H1 (cell line): ENCODE results near the gene SIRT6. TPM values are rescaled to one million over a fixed set of nuclear protein-coding genes. Genes with fewer than 3 reads are reported as not detected.

Source experiments
- BRCA1 ChIP-seq: IDR thresholded peaks from 2 replicates; pipeline ENCODE4 v1.6.1; 2012; ENCODE audit warnings: low read depth, low read length, improper control_type of control experiment
- EGR1 ChIP-seq: IDR thresholded peaks from 2 replicates; pipeline ENCODE4 v1.6.1; 2011; ENCODE audit warnings: low read depth, low read length, borderline replicate concordance
- GTF2F1 ChIP-seq: IDR thresholded peaks from 2 replicates; pipeline ENCODE4 v1.6.1; 2012; ENCODE audit warnings: low read depth, low read length, improper control_type of control experiment, borderline replicate concordance
- HDAC6 ChIP-seq: IDR thresholded peaks from one replicate; pipeline ENCODE4 v1.7.1; 2012; ENCODE audit warnings: low read depth, mild to moderate bottlenecking, inconsistent platforms, low read length, moderate library complexity
- RBBP5 ChIP-seq: IDR thresholded peaks from 2 replicates; pipeline ENCODE4 v1.7.1; 2012; ENCODE audit warnings: low read depth, mild to moderate bottlenecking, inconsistent platforms, low read length, moderate library complexity, borderline replicate concordance
- RXRA ChIP-seq: IDR thresholded peaks from 2 replicates; pipeline ENCODE4 v1.6.1; 2011; ENCODE audit warnings: low read depth, mild to moderate bottlenecking, low read length, moderate library complexity; ENCODE audit not compliant: insufficient read depth
- SIX5 ChIP-seq: IDR thresholded peaks from 2 replicates; pipeline ENCODE4 v1.6.1; 2011; ENCODE audit warnings: mild to moderate bottlenecking, low read depth, low read length
- SP4 ChIP-seq: IDR thresholded peaks from 2 replicates; pipeline ENCODE4 v1.6.1; 2012; ENCODE audit warnings: low read length, inconsistent platforms
- TAF7 ChIP-seq: optimal IDR thresholded peaks from 2 replicates; pipeline ENCODE3; 2011; ENCODE audit warnings: low read depth, mild to moderate bottlenecking, inconsistent platforms, low read length, moderate library complexity, borderline replicate concordance
- polyA plus RNA-seq, 7 experiments: library from polyadenylated mRNA; depleted of rRNA in 3 of 7; stranded (reverse) in 5 of 7; unstranded in 2 of 7; fragments of >200 nt in 5 of 7; fragments of 200-250 nt in 2 of 7; gene quantifications; 1 replicate in 5 of 7; 2 replicates in 1 of 7; 4 replicates in 1 of 7; pipeline versions ENCODE4 v1.2.1 to v1.2.3, GENCODE V29; 2011 to 2013; ENCODE audit warnings: missing spikeins in 2 of 7, mixed read lengths in 2 of 7
- total RNA-seq: library from RNA; stranded (reverse); fragmentation: NEBNext Ultra II Directional; extraction: Animal tissue kit (Norgen Biotek cat#: 25700); gene quantifications from 2 replicates; pipeline ENCODE4 v1.2.1, GENCODE V29; 2021
- TF ChIP-seq, protein P1 (sequence below): fragments of 300-600 bp; sonication (generic); IDR thresholded peaks from 2 replicates; pipeline ENCODE4 v1.7.1; 2012; ENCODE audit warnings: low read length, moderate library complexity, mild to moderate bottlenecking, inconsistent platforms; ENCODE audit not compliant: insufficient replicate concordance

Gene SIRT6
- total and polyA plus RNA-seq, 2 of the 8 experiments (the other 6 are each of a cell fraction or from before 2014, with no cell fraction given), result 25.2 to 27.0 TPM

DNA sequence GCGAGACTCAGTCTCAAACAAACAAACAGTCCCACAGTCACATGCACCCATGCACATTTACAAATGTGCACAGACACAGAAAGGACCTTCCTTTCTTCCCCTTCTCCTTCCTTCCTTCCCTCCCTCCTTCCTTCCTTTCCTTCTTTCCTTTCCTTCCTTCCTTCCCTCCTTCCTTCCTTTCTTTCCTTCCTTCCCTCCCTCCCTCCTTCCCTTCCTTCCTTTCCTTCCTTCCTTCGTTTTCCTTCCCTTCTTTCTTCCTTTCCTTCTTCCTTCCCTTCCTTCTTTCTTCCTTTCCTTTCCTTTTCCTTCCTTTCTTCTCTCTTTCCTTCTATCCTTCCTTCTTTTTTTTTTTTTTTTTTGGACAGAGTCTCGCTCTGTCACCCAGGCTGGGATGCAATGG, 30.8 kb upstream of the SIRT6 start (continued):
- TF ChIP-seq, protein P1, sequence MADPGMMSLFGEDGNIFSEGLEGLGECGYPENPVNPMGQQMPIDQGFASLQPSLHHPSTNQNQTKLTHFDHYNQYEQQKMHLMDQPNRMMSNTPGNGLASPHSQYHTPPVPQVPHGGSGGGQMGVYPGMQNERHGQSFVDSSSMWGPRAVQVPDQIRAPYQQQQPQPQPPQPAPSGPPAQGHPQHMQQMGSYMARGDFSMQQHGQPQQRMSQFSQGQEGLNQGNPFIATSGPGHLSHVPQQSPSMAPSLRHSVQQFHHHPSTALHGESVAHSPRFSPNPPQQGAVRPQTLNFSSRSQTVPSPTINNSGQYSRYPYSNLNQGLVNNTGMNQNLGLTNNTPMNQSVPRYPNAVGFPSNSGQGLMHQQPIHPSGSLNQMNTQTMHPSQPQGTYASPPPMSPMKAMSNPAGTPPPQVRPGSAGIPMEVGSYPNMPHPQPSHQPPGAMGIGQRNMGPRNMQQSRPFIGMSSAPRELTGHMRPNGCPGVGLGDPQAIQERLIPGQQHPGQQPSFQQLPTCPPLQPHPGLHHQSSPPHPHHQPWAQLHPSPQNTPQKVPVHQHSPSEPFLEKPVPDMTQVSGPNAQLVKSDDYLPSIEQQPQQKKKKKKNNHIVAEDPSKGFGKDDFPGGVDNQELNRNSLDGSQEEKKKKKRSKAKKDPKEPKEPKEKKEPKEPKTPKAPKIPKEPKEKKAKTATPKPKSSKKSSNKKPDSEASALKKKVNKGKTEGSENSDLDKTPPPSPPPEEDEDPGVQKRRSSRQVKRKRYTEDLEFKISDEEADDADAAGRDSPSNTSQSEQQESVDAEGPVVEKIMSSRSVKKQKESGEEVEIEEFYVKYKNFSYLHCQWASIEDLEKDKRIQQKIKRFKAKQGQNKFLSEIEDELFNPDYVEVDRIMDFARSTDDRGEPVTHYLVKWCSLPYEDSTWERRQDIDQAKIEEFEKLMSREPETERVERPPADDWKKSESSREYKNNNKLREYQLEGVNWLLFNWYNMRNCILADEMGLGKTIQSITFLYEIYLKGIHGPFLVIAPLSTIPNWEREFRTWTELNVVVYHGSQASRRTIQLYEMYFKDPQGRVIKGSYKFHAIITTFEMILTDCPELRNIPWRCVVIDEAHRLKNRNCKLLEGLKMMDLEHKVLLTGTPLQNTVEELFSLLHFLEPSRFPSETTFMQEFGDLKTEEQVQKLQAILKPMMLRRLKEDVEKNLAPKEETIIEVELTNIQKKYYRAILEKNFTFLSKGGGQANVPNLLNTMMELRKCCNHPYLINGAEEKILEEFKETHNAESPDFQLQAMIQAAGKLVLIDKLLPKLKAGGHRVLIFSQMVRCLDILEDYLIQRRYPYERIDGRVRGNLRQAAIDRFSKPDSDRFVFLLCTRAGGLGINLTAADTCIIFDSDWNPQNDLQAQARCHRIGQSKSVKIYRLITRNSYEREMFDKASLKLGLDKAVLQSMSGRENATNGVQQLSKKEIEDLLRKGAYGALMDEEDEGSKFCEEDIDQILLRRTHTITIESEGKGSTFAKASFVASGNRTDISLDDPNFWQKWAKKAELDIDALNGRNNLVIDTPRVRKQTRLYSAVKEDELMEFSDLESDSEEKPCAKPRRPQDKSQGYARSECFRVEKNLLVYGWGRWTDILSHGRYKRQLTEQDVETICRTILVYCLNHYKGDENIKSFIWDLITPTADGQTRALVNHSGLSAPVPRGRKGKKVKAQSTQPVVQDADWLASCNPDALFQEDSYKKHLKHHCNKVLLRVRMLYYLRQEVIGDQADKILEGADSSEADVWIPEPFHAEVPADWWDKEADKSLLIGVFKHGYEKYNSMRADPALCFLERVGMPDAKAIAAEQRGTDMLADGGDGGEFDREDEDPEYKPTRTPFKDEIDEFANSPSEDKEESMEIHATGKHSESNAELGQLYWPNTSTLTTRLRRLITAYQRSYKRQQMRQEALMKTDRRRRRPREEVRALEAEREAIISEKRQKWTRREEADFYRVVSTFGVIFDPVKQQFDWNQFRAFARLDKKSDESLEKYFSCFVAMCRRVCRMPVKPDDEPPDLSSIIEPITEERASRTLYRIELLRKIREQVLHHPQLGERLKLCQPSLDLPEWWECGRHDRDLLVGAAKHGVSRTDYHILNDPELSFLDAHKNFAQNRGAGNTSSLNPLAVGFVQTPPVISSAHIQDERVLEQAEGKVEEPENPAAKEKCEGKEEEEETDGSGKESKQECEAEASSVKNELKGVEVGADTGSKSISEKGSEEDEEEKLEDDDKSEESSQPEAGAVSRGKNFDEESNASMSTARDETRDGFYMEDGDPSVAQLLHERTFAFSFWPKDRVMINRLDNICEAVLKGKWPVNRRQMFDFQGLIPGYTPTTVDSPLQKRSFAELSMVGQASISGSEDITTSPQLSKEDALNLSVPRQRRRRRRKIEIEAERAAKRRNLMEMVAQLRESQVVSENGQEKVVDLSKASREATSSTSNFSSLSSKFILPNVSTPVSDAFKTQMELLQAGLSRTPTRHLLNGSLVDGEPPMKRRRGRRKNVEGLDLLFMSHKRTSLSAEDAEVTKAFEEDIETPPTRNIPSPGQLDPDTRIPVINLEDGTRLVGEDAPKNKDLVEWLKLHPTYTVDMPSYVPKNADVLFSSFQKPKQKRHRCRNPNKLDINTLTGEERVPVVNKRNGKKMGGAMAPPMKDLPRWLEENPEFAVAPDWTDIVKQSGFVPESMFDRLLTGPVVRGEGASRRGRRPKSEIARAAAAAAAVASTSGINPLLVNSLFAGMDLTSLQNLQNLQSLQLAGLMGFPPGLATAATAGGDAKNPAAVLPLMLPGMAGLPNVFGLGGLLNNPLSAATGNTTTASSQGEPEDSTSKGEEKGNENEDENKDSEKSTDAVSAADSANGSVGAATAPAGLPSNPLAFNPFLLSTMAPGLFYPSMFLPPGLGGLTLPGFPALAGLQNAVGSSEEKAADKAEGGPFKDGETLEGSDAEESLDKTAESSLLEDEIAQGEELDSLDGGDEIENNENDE, result no peak
- TF ChIP-seq SP4 (no peak), HDAC6 (no peak), BRCA1 (no peak), GTF2F1 (no peak), SIX5 (no peak), RXRA (no peak), EGR1 (no peak), RBBP5 (no peak), TAF7 (no peak)
